Measurements from ENCODE around the gene SHC2. TPM values are rescaled to one million over a fixed set of nuclear protein-coding genes. Genes with fewer than 3 reads are reported as not detected.

SHC2 gene
- total and polyA plus RNA-seq, 2 of the 8 experiments (the other 6 are each of a cell fraction or from before 2014, with no cell fraction given), result 4.4 to 7.3 TPM

GRCh38 chr19:391726-392374, 69.0 kb downstream of the SHC2 start:
- DNase-seq (ENCODE audit: low read depth in 1 of 2, low spot score in 2 of 2) (no peak), FAIRE-seq (no peak)
- no peak overlapping the region for H2BK5ac ChIP-seq (ENCODE audit: low read depth, low read length)
- TF ChIP-seq RNF2 (IDR thresholded peaks at IDR 0.05; ENCODE audit: borderline replicate concordance, low read depth, low read length, missing control alignments, poor library complexity, severe bottlenecking), result no peak
- no peak for TF ChIP-seq BACH1 (IDR thresholded peaks at IDR 0.05; ENCODE audit: low read length)
- TF ChIP-seq SIN3A (conservative IDR thresholded peaks at IDR 0.05 in 1 of 2, IDR thresholded peaks at IDR 0.05 in 1 of 2; ENCODE audit: low read depth in 1 of 2, low read length in 2 of 2), result no peak
- TF ChIP-seq JUND (IDR thresholded peaks at IDR 0.05; ENCODE audit: low read length), result no peak
- H3K9me3 ChIP-seq (ENCODE audit: insufficient read depth in 2 of 2, low read depth in 1 of 2, low read length in 1 of 2), result peaks cover 8 to 13% of the 10 kb centered on the region in 2 experiments; a peak in 3 of 4 replicates
- POLR2A ChIA-PET (ENCODE audit: partially characterized antibody), result no interaction called here
- no peaks in the 10 kb centered on the region for H3K36me3 ChIP-seq (ENCODE audit: control insufficient read depth in 2 of 4, insufficient read depth in 4 of 4, low read length in 3 of 4)
- H3K27me3 ChIP-seq (replicated peaks in 1 of 4; ENCODE audit: control insufficient read depth in 3 of 4, extremely low read depth in 1 of 4, insufficient read depth in 3 of 4, low read length in 3 of 4), result peaks cover 0 to under 1% (median 0%) of the 10 kb centered on the region in 4 experiments; a peak in 2 of 7 replicates
- H3K23ac ChIP-seq (ENCODE audit: insufficient read length), result no peak overlapping the region
- no peak overlapping the region for H4K91ac ChIP-seq (replicated peaks; ENCODE audit: insufficient read length, low read length)
- no peak overlapping the region for H3K56ac ChIP-seq (replicated peaks; ENCODE audit: insufficient read length, low read depth, low read length)
- no peak overlapping the region for H3K14ac ChIP-seq (ENCODE audit: insufficient read length)
- H3K4me3 ChIP-seq (ENCODE audit: extremely low read depth in 1 of 4, insufficient read depth in 2 of 4, low read depth in 3 of 4, low read length in 4 of 4), result no peak overlapping the region
- no peak overlapping the region for H2AFZ ChIP-seq (ENCODE audit: low read length)
- H3K9ac ChIP-seq (replicated peaks in 1 of 4; ENCODE audit: extremely low read depth in 1 of 4, low read depth in 3 of 4, low read length in 3 of 4), result no peak overlapping the region
- no peak overlapping the region for H3K27ac ChIP-seq (ENCODE audit: low read depth, low read length)
- no peak overlapping the region for H3K4me2 ChIP-seq (ENCODE audit: insufficient read depth in 1 of 2, low read depth in 2 of 2, low read length in 2 of 2)
- H2BK20ac ChIP-seq (ENCODE audit: low read length), result no peak overlapping the region
- H2AK5ac ChIP-seq (ENCODE audit: low read depth, low read length), result no peak overlapping the region
- no peak overlapping the region for H2BK12ac ChIP-seq (ENCODE audit: low read depth, low read length)
- CTCF ChIA-PET (ENCODE audit: partially characterized antibody), result interaction anchor here (0.8 to 1.0 kb wide), 2 partner anchors 14 to 91 kb away, joined by 3 to 4 read pairs; no protein-coding TSS in a partner anchor
- H3K79me2 ChIP-seq (ENCODE audit: control insufficient read depth in 1 of 2, insufficient read depth in 2 of 2, low read length in 2 of 2), result no peaks in the 10 kb centered on the region
- H3K79me1 ChIP-seq (ENCODE audit: low read depth, low read length), result no peaks in the 10 kb centered on the region
- peaks cover 0 to 11% (median 3%) of the 10 kb centered on the region in 4 experiments; a peak in 5 of 7 replicates for H3K4me1 ChIP-seq (replicated peaks in 1 of 4; ENCODE audit: control insufficient read depth in 3 of 4, insufficient read depth in 4 of 4, low read length in 3 of 4)
- H4K5ac ChIP-seq (ENCODE audit: insufficient read length, low read depth, low read length), result no peak overlapping the region
- H4K8ac ChIP-seq (ENCODE audit: extremely low read depth, insufficient read depth, low read length), result no peak overlapping the region
- H3K18ac ChIP-seq (ENCODE audit: extremely low read depth, low read length), result no peak overlapping the region
- H2BK120ac ChIP-seq (replicated peaks; ENCODE audit: low read depth, low read length), result no peak overlapping the region
- 90% methylated on average over 29 of the region's 30 CpGs; no CpG with 5 or more reads in 1 of the 2 experiments for WGBS, 2 experiments (ENCODE audit: extremely low coverage in 1 of 2, insufficient coverage in 1 of 2, insufficient read length in 1 of 2, insufficient replicate concordance in 2 of 2, low coverage in 1 of 2, low lambda C conversion rate in 2 of 2, missing lambda C conversion rate in 1 of 2)
- H2BK15ac ChIP-seq (ENCODE audit: low read length), result no peak overlapping the region
- H4K20me1 ChIP-seq (replicated peaks in 1 of 2; ENCODE audit: control insufficient read depth in 1 of 2, insufficient read depth in 2 of 2, low read length in 2 of 2), result peaks cover 0 to 3% of the 10 kb centered on the region in 2 experiments
- no peak overlapping the region for H3K4ac ChIP-seq (replicated peaks; ENCODE audit: insufficient read length, low read depth, low read length)
- H3K23me2 ChIP-seq (ENCODE audit: low read depth, low read length), result peaks cover 19% of the 10 kb centered on the region

All from H1 (cell line).